ENCODE measurements around the gene CSNK2A3.

- no peak for TF ChIP-seq EZH2 (IDR thresholded peaks at IDR 0.05; ENCODE audit: low read depth)
- TF ChIP-seq CTCF (conservative IDR thresholded peaks at IDR 0.05): no peak
Measured at GRCh38 chr11:11366793-11367192, 13.7 kb upstream of the CSNK2A3 start.

Measured in PC-9 (cell line).